Fibroblast of villous mesenchyme (primary cell): ENCODE data around the gene VMAC. TPM values are rescaled to one million over a fixed set of nuclear protein-coding genes. Genes with fewer than 3 reads are reported as not detected.

Experiments
- DNase-seq: peaks from one replicate; pipeline ENCODE4 v3.0.0-alpha.2; 2010; ENCODE audit warnings: low read depth
- H3K4me3 ChIP-seq: 2 replicates; pipeline ENCODE4 v1.5.1; 2011; ENCODE audit warnings: low read depth, mild to moderate bottlenecking, low read length
- total RNA-seq: library from RNA; depleted of rRNA; stranded (reverse); fragments of >200 nt; gene quantifications from 2 replicates; pipeline ENCODE4 v1.2.3, GENCODE V29; 2012
- TF ChIP-seq, protein P1 (sequence below): IDR thresholded peaks from 2 replicates; pipeline ENCODE4 v1.5.1; 2012; ENCODE audit warnings: low read depth, mild to moderate bottlenecking, low read length; ENCODE audit not compliant: insufficient read depth

The VMAC gene
- total RNA-seq, 1 donor, result 5.2 TPM

DNA sequence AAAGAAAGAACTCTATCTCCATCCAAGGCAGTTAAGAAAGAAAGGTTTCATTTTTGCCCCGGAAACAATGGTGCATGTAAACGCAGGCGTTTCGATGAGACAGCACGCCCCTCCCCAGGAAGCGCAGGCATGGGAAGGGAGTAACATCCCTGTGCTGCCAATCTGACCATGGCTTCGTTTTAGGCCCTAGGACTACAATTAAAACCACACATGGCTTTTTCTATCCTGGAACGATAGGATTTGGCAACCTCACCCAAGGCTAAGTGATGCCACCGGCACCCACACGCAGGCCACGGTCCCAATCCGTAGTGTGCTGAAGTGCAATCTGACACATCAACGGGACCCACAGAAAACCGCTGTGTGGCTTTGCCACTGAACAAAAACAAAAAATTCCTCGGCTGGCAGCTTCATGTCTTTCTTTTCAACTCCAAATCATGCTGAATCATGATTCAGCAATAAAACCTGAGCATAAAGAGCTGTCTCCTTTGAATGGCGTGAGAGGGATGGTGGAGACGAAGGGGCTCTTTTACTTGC, 49.1 kb downstream of the VMAC start:
- TF ChIP-seq, protein P1, sequence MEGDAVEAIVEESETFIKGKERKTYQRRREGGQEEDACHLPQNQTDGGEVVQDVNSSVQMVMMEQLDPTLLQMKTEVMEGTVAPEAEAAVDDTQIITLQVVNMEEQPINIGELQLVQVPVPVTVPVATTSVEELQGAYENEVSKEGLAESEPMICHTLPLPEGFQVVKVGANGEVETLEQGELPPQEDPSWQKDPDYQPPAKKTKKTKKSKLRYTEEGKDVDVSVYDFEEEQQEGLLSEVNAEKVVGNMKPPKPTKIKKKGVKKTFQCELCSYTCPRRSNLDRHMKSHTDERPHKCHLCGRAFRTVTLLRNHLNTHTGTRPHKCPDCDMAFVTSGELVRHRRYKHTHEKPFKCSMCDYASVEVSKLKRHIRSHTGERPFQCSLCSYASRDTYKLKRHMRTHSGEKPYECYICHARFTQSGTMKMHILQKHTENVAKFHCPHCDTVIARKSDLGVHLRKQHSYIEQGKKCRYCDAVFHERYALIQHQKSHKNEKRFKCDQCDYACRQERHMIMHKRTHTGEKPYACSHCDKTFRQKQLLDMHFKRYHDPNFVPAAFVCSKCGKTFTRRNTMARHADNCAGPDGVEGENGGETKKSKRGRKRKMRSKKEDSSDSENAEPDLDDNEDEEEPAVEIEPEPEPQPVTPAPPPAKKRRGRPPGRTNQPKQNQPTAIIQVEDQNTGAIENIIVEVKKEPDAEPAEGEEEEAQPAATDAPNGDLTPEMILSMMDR, result no peak
- no peak for DNase-seq
- H3K4me3 ChIP-seq, result no peak overlapping the region

DNA sequence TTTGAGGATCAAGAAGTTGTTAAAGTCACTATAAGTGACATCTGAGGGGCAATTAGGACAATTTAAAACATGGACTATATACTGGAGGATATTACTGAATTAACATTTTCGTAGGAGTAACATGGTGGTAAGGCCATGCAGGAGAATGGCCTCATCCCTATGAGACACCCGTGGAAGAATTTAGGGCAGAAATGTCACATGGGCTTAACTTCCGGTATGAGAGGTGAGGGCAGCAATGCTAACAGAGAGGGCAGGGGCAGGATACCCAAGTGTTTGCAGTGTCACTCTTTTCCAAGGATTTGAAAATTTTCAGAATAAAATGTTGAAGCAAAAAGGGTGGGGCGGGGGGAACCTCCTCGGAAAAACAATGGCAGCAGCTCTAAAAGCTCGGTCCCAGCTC, 49.6 kb downstream of the VMAC start:
- TF ChIP-seq, protein P1, result no peak
- DNase-seq, result peak; percentile 34
- H3K4me3 ChIP-seq, result no peak overlapping the region

DNA sequence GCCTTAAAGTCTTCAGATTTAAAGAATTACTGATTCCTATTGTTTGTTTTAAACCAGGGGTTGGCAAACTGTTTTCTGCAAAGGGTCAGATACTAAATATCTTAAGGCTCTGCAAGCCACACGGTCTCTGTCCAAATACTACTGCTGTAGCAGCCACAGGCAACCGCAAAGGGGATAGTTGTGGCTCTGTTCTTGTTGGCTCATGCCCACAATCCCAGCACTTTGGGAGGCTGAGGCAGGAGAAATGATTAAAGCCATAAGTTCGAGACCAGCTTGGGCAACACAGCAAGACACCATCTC, 50.9 kb downstream of the VMAC start:
- TF ChIP-seq, protein P1, result no peak
- DNase-seq, result peak; percentile 51
- H3K4me3 ChIP-seq, result no peak overlapping the region

DNA sequence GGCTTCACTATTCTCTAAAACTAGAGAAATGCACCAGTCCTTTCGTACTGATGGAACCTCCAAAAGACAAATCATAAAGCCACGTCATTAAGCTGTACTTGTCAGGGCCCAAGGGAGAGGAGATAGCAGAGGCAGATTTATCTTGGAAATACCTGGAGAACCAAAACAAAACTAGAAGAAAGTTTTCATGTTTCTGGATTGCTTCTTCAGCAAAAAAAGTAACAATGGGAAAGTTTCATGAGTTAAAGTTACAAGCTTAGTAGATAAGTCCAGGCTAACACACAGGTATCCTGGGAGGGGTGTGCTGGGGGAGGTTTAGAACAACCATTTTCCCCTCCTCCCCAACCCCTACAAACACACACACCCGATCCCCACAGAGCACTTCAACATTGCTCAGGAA, 51.7 kb downstream of the VMAC start:
- no peak overlapping the region for H3K4me3 ChIP-seq
- no peak for DNase-seq
- TF ChIP-seq, protein P1, result no peak

DNA sequence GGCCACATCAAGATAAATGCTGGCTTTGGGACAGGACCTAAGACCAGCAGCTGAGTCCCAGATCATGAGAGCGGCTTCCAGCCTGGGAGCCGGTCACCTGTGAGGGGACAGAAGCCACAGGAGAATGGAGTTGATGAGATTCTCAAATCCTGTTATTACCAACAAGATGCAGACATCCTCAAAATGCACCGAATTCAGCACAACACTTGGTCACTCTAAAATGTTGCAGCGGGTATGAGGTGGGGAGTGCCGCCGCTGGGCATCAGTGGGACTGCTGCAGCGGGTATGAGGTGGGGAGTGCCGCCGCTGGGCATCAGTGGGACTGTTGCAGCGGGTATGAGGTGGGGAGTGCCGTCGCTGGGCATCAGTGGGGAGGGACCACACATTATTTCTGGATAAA, 52.1 kb downstream of the VMAC start:
- TF ChIP-seq, protein P1, result no peak
- H3K4me3 ChIP-seq, result no peak overlapping the region

DNA sequence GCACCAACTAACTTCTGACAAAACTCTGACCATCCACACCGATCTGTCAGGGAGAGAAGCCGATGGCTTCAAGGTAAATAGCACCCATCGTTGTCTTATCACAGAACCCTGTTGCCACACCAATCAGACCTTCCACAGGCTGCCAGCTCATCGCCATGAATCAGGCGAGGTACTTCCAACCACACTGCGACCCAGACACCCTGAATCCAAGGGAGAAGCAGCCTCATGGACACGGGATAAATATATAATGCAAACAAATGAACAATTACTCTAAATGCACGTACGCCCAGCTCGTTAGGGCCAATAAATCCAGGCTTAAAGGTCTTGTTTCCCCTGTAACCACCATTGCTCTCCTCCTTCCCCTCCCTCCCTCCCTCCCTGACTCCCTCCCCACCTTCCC, 52.5 kb downstream of the VMAC start:
- H3K4me3 ChIP-seq, result no peak overlapping the region
- no peak for DNase-seq
- TF ChIP-seq, protein P1, result no peak

More for the DNA sequence above, 52.1 kb downstream of the VMAC start:
- DNase-seq, result no peak
